Fibroblast of mammary gland (primary cell): ENCODE data around the gene CDK14.

ENCODE experiments used
- DNase-seq: peaks from one replicate; pipeline ENCODE4 v3.0.0-alpha.2; 2010; ENCODE audit warnings: low read depth
- H3K4me3 ChIP-seq: 2 replicates; pipeline ENCODE4 v1.5.1; 2011; ENCODE audit warnings: low read depth, mild to moderate bottlenecking, low read length, moderate library complexity; ENCODE audit not compliant: control insufficient read depth
- CTCF ChIP-seq: conservative IDR thresholded peaks from 2 replicates; pipeline ENCODE4 v1.5.1; 2011; ENCODE audit warnings: low read depth, low read length, inconsistent platforms; ENCODE audit not compliant: control insufficient read depth, insufficient read depth

The CDK14 gene

GRCh38 chr7:90671571-90671970, 75.5 kb downstream of the CDK14 start:
- no peak for TF ChIP-seq CTCF
- DNase-seq: no peak
- H3K4me3 ChIP-seq: no peak overlapping the region

GRCh38 chr7:90672210-90672609, 76.1 kb downstream of the CDK14 start:
- DNase-seq: no peak
- no peak overlapping the region for H3K4me3 ChIP-seq
- no peak for TF ChIP-seq CTCF

- TF ChIP-seq CTCF: no peak
- H3K4me3 ChIP-seq: no peak overlapping the region
- DNase-seq: no peak
Measured at GRCh38 chr7:90674625-90675024, 78.5 kb downstream of the CDK14 start.

- DNase-seq: no peak
- TF ChIP-seq CTCF: no peak
Measured at GRCh38 chr7:90675982-90676381, 79.9 kb downstream of the CDK14 start.

GRCh38 chr7:90677486-90678404, 81.6 kb downstream of the CDK14 start:
- TF ChIP-seq CTCF: no peak
- DNase-seq: peak; percentile 42
- H3K4me3 ChIP-seq: no peak overlapping the region

More at GRCh38 chr7:90675982-90676381, 79.9 kb downstream of the CDK14 start:
- no peak overlapping the region for H3K4me3 ChIP-seq

GRCh38 chr7:90678986-90679385, 82.9 kb downstream of the CDK14 start:
- H3K4me3 ChIP-seq: no peak overlapping the region
- DNase-seq: no peak
- TF ChIP-seq CTCF: no peak
